C1 segment of cervical spinal cord (tissue), 14 donors: ENCODE data around the gene DTD2.

Source experiments
- DNase-seq, 14 donors: peaks; one replicate each; lab custom pipeline; 2025; lab: John Stamatoyannopoulos, UW

DTD2 gene

DNA sequence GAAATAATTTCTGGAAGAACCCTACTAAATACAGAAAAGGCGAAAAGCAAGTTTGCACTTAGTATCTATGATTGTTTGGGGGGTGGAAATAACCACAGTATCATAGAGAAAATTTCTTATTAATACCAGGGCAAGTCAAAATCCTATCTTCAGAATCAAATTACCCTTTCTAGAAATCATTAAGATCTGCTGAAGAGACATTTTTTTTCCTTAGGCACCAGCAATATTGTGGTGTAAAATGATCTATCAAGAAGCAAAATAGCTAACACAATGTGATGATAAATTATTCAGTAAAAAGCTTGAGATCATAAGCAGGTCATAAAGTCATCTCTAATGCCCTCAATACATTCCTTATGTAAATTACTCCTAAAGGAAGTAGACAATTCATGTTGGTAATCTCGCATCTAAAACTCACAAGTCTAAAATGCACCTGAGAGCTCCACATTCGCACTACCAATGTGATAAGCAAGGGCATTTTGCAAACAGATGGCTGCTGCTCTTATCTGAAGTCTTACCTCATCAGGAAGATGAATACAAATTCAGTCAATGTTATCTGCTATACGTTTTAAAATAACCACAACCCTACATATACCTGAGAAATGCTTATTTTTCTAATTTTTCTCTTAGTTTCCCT lies 51.6 kb downstream of the DTD2 start:
- DNase-seq, result no peak

DNA sequence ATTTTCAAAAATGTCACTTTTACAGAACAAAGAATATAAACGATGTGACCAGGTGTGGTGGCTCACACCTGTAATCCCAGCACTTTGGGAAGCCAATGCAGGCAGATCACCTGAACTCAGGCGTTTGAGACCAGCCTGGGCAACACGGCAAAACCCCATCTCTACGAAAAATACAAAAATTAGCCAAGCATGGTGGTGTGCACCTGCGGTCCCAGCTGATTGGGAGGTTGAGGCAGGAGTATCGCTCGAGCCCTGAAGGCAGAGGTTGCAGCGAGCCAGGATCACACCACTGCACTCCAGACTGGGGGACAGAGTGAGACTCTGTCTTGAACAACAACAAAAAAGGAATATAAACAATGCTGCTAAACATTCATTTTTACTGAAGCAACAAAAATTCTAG lies 52.2 kb downstream of the DTD2 start:
- no peak for DNase-seq

DNA sequence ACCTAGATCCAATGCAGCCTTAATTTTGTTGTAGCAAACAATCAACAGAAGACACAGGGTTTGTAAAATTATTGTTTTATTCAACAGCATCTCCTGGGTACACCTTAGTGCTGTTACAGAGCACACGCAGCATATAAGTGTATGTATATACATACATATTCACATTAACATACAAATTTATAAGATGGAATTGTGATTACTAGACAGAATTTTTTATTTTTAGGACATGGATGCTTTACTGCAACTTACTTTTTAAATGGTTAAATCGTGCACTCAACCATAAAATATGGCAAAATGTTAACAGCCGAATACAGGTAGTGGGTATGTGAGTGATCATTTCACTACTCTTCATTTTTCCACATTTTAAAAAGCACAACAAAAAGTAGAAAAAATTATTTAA lies 53.6 kb downstream of the DTD2 start:
- DNase-seq, result no peak

DNA sequence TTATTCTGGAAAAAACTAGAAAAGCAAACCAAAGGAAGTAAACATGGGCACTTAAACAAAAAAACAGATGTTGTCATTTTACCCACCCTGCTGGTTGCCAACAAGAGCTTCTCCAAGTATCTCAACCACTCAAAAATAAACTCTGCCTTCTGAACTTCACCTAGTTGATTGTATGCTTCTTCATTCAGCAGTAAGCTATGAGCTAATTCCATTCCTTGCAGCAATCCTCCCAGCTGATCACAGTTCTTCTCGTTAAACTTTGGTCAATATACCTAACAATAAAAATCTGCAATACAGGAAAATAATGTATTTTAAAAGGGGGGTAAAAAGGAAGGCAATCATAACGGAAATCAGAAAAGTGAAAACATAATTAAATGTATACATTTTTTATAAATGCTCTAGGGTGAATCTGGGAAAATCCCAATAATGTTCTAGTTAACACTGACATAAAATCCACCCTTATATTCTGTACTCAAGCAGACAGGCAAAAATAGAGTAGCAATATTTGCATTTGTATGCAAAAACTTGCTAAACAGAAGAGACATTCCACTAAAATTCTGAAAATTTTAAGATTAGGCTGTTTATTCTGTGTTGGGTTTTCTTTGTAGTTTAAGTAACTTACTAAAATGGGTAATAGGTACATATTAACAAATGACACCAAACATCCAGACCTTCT lies 54.4 kb downstream of the DTD2 start:
- no peak for DNase-seq

DNA sequence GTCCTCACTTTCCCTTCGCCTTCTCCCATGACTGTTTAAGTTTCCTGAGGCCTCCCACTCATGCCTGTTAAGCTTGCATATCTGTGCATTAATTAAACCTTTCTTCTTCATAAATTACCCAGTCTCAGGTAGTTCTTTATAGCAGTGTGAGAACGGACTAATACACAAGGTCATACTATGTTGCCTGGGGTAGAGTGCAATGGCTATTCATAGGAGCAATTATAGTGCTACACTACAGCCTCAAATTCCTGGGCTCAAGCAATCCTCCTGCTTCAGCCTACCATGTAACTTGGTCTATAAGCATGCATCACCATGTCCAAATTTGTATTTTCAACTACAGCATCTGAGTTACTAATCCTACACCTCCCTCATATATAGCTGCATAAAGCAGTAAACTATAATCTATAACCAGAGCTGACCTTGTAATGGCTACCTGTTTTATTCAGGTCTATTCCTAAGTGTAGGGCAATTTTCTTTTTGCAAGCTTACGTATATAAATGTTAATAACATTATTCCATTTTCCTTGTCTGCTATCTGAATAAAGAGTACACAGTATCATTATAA lies 55.9 kb downstream of the DTD2 start:
- DNase-seq, result no peak

DNA sequence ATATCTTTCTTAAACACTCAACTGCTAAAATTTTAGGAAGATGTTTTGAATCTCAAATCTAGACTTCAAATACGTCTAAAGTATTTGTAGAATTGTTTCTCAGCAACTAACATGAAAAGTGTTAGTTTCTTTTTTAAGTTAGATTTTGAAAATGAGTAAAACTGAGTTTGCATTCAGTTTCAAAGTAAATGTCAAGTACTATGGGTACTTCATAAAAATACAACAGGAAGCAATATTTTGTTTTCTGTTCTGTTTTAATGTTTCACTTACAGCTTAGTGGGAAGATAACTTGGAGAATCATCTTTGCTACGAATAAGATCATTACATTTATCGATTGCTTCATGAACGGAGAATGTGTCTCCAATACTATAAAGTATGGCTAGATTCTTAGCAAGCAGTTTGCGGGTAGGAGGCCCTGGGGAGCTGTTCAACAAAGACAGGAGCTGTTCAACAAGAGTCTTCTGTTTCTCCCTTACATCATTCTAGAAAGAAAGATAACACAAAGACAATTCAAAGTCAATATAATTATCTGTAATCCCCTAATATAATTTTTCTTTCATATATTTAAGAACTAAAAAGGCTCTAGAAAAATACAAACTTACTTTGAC lies 57.2 kb downstream of the DTD2 start:
- DNase-seq, result no peak
